ENCODE results near the gene TNFSF15.

Gene TNFSF15
- total RNA-seq = 0 to 0.67 (median 0.10) reads per million in 9 experiments

DNA sequence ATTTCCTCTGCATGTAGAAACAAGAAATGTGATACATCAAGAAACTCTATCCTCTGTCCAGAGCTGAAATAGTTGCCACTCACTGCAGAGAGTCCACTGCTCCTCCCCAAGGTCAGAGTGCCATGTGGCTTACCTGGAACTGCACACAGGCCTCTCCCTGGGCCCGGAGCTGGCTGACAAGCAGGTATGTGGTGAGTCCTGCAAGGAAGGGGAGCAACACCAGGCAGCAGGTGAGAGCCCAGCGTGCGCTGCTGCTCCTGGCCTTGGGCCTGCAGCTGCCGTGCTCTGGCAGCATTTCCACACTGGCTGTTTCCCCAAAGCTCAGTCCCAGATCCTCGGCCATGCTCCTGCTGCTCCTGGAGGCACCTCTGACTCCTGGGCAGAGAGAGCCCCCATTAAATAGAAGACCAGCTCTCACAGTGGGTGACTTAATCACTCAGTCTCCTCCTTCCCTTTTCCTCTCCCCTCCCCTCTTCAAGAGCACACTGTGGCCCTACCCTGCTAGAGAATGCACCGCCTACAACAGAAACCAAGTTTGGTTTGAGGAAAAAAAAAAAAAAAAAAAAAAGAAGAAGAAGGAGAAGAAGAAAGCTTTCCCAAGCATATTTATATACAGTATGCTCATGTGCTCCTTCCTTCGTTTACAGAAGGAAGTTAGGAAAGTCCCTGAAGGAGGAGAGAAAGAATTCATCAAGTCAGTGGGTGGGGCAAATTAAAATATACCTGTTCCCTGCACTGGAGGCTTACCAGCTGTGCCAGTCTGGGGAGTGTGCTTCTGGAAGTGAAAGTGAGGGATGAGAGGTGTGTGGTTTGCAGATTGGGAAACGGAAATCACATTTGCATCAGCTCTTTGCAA lies at the start of gene TNFSF15:
TNFSF15 (minus strand) TSS at position 370 of the 856 bp plus-strand sequence; CDS start at position 343, 27 bp downstream.
- Mint-ChIP-seq H3K27ac (peak within 1 kb of the TSS in 1 of 2 donors; percentile 61), H3K4me1 (ENCODE audit: low read depth in 2 of 2) (peaks cover 21 to 23% of the 10 kb centered on the region in 2 donors), H3K36me3 (ENCODE audit: insufficient read depth) (no peaks in the 10 kb centered on the region), H3K27me3 (peaks cover 0 to 8% of the 10 kb centered on the region in 2 donors), H3K4me3 (peak within 1 kb of the TSS; percentile 30 to 55), H3K9me3 (no peaks in the 10 kb centered on the region)
- ATAC-seq (replicated peaks) (peak; percentile 45), DNase-seq (no peak)

GRCh38 chr9:114855488-114855887 lies 49.6 kb upstream of the TNFSF15 start:
- peaks cover 1 to 6% of the 10 kb centered on the region in 2 donors for H3K4me1 Mint-ChIP-seq (ENCODE audit: low read depth in 2 of 2)
- H3K27me3 Mint-ChIP-seq = no peaks in the 10 kb centered on the region
- no peaks in the 10 kb centered on the region for H3K36me3 Mint-ChIP-seq (ENCODE audit: insufficient read depth)
- no peak for ATAC-seq (replicated peaks)
- no peak for DNase-seq
- H3K27ac Mint-ChIP-seq = no peak overlapping the region
- H3K9me3 Mint-ChIP-seq = peaks cover 0 to 5% of the 10 kb centered on the region in 2 donors
- no peak overlapping the region for H3K4me3 Mint-ChIP-seq

- no peaks in the 10 kb centered on the region for H3K36me3 Mint-ChIP-seq (ENCODE audit: insufficient read depth)
- peaks cover 0 to 5% of the 10 kb centered on the region in 2 donors for H3K9me3 Mint-ChIP-seq
- H3K27ac Mint-ChIP-seq = no peak overlapping the region
- ATAC-seq (replicated peaks) = no peak
- H3K27me3 Mint-ChIP-seq = no peaks in the 10 kb centered on the region
- DNase-seq = no peak
- H3K4me1 Mint-ChIP-seq (ENCODE audit: low read depth in 2 of 2) = peaks cover 0 to 6% of the 10 kb centered on the region in 2 donors
- no peak overlapping the region for H3K4me3 Mint-ChIP-seq
These were observed 49.0 kb upstream of the TNFSF15 start for GRCh38 chr9:114854736-114855355.

GRCh38 chr9:114853071-114853855 lies 47.4 kb upstream of the TNFSF15 start:
- DNase-seq (no peak), ATAC-seq (replicated peaks) (no peak)
- no peaks in the 10 kb centered on the region for H3K9me3 Mint-ChIP-seq
- H3K27ac Mint-ChIP-seq = peak overlapping the region in 1 of 2 donors; percentile 1
- no peaks in the 10 kb centered on the region for H3K27me3 Mint-ChIP-seq
- peaks cover 0 to 6% of the 10 kb centered on the region in 2 donors for H3K4me1 Mint-ChIP-seq (ENCODE audit: low read depth in 2 of 2)
- H3K4me3 Mint-ChIP-seq = no peak overlapping the region
- H3K36me3 Mint-ChIP-seq (ENCODE audit: insufficient read depth) = no peaks in the 10 kb centered on the region

- no peak for DNase-seq
- no peak for ATAC-seq (replicated peaks)
- no peaks in the 10 kb centered on the region for H3K9me3 Mint-ChIP-seq
- no peak overlapping the region for H3K4me3 Mint-ChIP-seq
- H3K27me3 Mint-ChIP-seq = no peaks in the 10 kb centered on the region
- H3K4me1 Mint-ChIP-seq (ENCODE audit: low read depth in 2 of 2) = peaks cover 0 to 6% of the 10 kb centered on the region in 2 donors
- peak overlapping the region in 1 of 2 donors; percentile 1 for H3K27ac Mint-ChIP-seq
- H3K36me3 Mint-ChIP-seq (ENCODE audit: insufficient read depth) = no peaks in the 10 kb centered on the region
These were observed 46.3 kb upstream of the TNFSF15 start for GRCh38 chr9:114852050-114852594.

DNA sequence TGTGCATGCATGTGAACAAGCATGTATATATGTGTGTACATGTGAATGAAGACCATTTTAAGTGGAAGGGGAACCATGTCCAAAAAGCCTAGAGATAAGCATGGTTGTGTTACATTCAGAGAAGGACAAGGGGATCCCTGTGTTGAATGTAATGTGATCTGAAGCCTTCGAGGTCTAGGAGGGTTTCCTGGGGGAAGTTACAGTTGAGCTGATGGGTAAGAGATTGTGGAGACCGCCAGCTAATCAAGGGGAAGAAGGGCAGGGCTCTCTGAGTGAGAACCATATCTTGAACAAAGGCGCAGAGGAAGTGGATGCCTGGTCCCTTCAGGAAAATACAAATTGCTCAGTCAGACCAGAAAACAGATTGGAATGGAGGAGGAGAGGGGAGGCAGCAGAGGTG lies 45.5 kb upstream of the TNFSF15 start:
- no peak for ATAC-seq (replicated peaks)
- Mint-ChIP-seq H3K4me3 (no peak overlapping the region), H3K27me3 (no peaks in the 10 kb centered on the region), H3K9me3 (no peaks in the 10 kb centered on the region), H3K4me1 (ENCODE audit: low read depth in 2 of 2) (peaks cover 0 to 6% of the 10 kb centered on the region in 2 donors), H3K36me3 (ENCODE audit: insufficient read depth) (no peaks in the 10 kb centered on the region), H3K27ac (peak overlapping the region in 1 of 2 donors; percentile 38)
- no peak for DNase-seq

DNA sequence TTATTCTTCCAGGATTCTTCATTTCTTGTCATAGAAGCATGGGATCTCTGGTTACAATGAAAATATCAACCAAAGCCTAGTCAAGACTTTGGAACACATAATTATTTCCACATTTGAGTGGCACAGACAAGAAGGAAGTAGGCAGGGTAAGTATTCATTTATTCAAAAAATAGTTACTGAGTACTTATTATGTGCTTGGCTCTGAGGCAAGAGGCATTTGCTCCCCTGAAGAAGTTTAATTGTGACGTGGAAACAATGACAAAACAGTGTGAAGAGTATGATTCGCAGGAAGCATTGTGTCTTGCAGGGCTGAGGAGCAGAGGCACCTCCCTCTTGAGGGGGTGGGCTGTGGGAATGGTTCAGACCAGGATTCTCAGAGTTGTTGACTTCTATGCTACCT lies 45.0 kb upstream of the TNFSF15 start:
- H3K27ac Mint-ChIP-seq = peak overlapping the region in 1 of 2 donors; percentile 38
- no peaks in the 10 kb centered on the region for H3K9me3 Mint-ChIP-seq
- ATAC-seq (replicated peaks) (no peak), DNase-seq (no peak)
- H3K36me3 Mint-ChIP-seq (ENCODE audit: insufficient read depth) = no peaks in the 10 kb centered on the region
- peaks cover 0 to 6% of the 10 kb centered on the region in 2 donors for H3K4me1 Mint-ChIP-seq (ENCODE audit: low read depth in 2 of 2)
- no peak overlapping the region for H3K4me3 Mint-ChIP-seq
- no peaks in the 10 kb centered on the region for H3K27me3 Mint-ChIP-seq

DNA sequence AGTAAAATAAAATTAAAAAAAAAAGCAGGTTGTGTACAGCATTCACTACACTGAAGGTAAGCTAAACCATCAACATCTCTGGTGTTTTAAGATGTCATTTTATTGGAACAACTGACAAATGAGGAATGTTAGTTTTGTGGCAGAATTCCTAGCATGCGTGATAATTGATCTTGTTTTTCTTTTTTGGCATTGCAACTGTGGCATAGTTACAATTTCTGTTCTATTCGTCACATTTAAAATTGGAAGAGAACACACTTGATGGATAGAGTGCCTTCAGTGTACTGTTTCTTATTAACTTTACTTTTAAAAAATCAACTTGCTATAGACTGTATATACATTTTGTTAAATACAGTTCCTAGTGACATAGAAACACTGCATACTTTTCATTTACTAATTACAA lies 43.6 kb upstream of the TNFSF15 start:
- no peak for DNase-seq

DNA sequence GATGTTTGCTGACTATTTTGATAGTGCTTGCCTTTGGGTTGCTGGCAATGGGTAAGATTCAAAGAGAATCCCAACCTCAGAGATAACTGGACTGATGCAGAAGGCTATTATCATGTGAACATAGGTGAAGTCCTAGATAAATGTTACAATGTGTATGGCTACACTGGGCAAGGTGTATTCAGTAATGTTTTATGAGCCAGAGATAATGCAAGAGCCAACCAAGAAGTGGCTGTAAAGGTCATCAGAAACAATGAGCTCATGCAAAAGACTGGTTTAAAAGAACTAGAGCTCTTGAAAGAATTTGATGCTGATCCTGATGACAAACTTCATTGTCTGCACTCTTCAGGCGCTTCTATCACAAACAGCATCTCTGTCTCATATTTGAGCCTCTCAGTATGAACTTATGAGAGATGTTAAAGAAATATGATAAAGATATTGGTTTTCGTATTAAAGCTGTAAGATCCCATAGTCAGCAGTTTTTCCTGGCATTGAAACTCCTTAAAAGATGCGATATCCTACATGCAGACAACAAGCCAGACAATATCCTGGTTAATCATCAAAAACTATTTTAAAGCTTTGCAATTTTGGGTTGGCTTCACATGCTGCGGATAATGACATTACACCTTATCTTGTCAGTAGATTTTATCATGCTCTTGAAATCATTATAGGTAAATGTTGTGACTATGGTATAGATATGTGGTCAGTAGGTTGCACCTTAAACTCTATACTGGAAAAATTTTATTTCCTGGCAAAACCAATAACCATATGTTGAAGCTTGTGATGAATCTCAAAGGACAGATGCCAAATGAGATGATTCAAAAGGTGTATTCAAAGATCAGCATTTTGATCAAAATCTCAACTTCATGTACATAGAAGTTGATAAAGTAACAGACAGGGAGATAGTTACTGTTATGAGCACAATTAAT lies 41.9 kb upstream of the TNFSF15 start:
- H3K9me3 Mint-ChIP-seq = no peaks in the 10 kb centered on the region
- ATAC-seq (replicated peaks) = no peak

More for the DNA sequence above, 43.6 kb upstream of the TNFSF15 start:
- H3K27me3 Mint-ChIP-seq = no peaks in the 10 kb centered on the region
- ATAC-seq (replicated peaks) = no peak
- H3K9me3 Mint-ChIP-seq = no peaks in the 10 kb centered on the region
- peaks cover 0 to 6% of the 10 kb centered on the region in 2 donors for H3K4me1 Mint-ChIP-seq (ENCODE audit: low read depth in 2 of 2)
- no peaks in the 10 kb centered on the region for H3K36me3 Mint-ChIP-seq (ENCODE audit: insufficient read depth)
- no peak overlapping the region for H3K27ac Mint-ChIP-seq
- no peak overlapping the region for H3K4me3 Mint-ChIP-seq

DNA sequence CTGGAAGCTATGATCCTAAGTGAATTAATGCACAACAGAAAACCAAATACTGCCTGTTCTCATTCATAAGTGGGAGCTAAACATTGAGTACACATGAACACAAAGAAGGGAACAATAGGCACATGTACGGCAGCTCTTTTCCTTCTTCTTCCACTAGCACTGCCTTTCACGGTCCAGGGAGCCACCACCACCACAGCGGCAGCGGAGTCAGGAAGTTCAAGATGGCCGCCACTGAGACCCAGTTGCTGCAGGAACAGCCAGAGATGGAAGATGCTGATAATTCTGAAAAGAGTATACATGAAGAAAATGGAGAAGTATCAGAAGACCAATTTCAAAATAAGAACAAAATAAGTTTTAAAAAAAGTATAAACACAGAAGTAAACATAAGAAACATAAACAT lies 39.5 kb upstream of the TNFSF15 start:
- H3K4me3 Mint-ChIP-seq = no peak overlapping the region
- no peaks in the 10 kb centered on the region for H3K4me1 Mint-ChIP-seq (ENCODE audit: low read depth in 2 of 2)
- DNase-seq (no peak), ATAC-seq (replicated peaks) (no peak)
- H3K27ac Mint-ChIP-seq = no peak overlapping the region
- H3K9me3 Mint-ChIP-seq = no peaks in the 10 kb centered on the region
- no peaks in the 10 kb centered on the region for H3K36me3 Mint-ChIP-seq (ENCODE audit: insufficient read depth)
- H3K27me3 Mint-ChIP-seq = no peaks in the 10 kb centered on the region

More for the DNA sequence above, 41.9 kb upstream of the TNFSF15 start:
- H3K4me1 Mint-ChIP-seq (ENCODE audit: low read depth in 2 of 2) = peaks cover 0 to 6% of the 10 kb centered on the region in 2 donors
- H3K36me3 Mint-ChIP-seq (ENCODE audit: insufficient read depth) = no peaks in the 10 kb centered on the region
- DNase-seq = no peak
- no peak overlapping the region for H3K27ac Mint-ChIP-seq
- no peak overlapping the region for H3K4me3 Mint-ChIP-seq
- H3K27me3 Mint-ChIP-seq = no peaks in the 10 kb centered on the region

- H3K27me3 Mint-ChIP-seq = peaks cover 0 to 5% of the 10 kb centered on the region in 2 donors
- no peak overlapping the region for H3K27ac Mint-ChIP-seq
- H3K4me3 Mint-ChIP-seq = no peak overlapping the region
- peaks cover 0 to 2% of the 10 kb centered on the region in 2 donors for H3K4me1 Mint-ChIP-seq (ENCODE audit: low read depth in 2 of 2)
- no peak for ATAC-seq (replicated peaks)
- no peaks in the 10 kb centered on the region for H3K36me3 Mint-ChIP-seq (ENCODE audit: insufficient read depth)
- no peak for DNase-seq
- H3K9me3 Mint-ChIP-seq = no peaks in the 10 kb centered on the region
These were observed 38.9 kb upstream of the TNFSF15 start for GRCh38 chr9:114844766-114845165.

- Mint-ChIP-seq H3K4me3 (no peak overlapping the region), H3K27me3 (peaks cover 5 to 16% of the 10 kb centered on the region in 2 donors), H3K27ac (no peak overlapping the region), H3K36me3 (ENCODE audit: insufficient read depth) (no peaks in the 10 kb centered on the region), H3K9me3 (no peaks in the 10 kb centered on the region), H3K4me1 (ENCODE audit: low read depth in 2 of 2) (peaks cover 4 to 11% of the 10 kb centered on the region in 2 donors)
- DNase-seq (no peak), ATAC-seq (replicated peaks) (no peak)
These were observed 32.1 kb upstream of the TNFSF15 start for GRCh38 chr9:114837923-114838322.
